Tibial artery (tissue), 4 donors: ENCODE data around the gene RASA3.

Experiments
- DNase-seq, 2 donors: peaks; one replicate each; pipeline ENCODE4 v3.0.0-alpha.2; 2019
- H3K27ac ChIP-seq, 2 donors: fragments of 200-600 bp; sonication (generic) in 1 of 2; 1 replicate in 1 of 2; 2 replicates in 1 of 2; pipeline ENCODE4 v1.5.1; 2018 to 2019; ENCODE audit warnings: mild to moderate bottlenecking in 1 of 2
- H3K27me3 ChIP-seq, 2 donors: fragments of 200-600 bp; sonication (generic) in 1 of 2; one replicate each; pipeline versions ENCODE4 v1.5.1 to v1.6.0; 2016 to 2019
- H3K36me3 ChIP-seq, 3 donors: fragments of 200-600 bp; sonication (generic) in 2 of 3; one replicate each; pipeline ENCODE4 v1.5.1; 2016 to 2019; ENCODE audit warnings: mild to moderate bottlenecking in 2 of 3
- H3K4me1 ChIP-seq, 4 donors: fragments of 200-600 bp; sonication (generic) in 2 of 4; 1 replicate in 3 of 4; 2 replicates in 1 of 4; pipeline ENCODE4 v1.5.1; 2016 to 2019
- H3K4me3 ChIP-seq, 2 donors: fragments of 200-600 bp; sonication (generic) in 1 of 2; 1 replicate in 1 of 2; 2 replicates in 1 of 2; pipeline ENCODE4 v1.5.1; 2018 to 2019; ENCODE audit warnings: mild to moderate bottlenecking in 2 of 2
- H3K9me3 ChIP-seq, 3 donors: fragments of 200-600 bp; sonication (generic) in 1 of 3; one replicate each; pipeline ENCODE4 v1.5.1; 2016 to 2019
- intact Hi-C: fragments of 100-400 bp; cut with DNase I; formaldehyde crosslinking; loops from one replicate; pipeline ENCODE4 v1.15.0; 2023; ENCODE audit warnings: low total_unique reads
- TF ChIP-seq, protein P1 (sequence below), 2 experiments: fragments of 200-600 bp in 1 of 2; fragments of 450-650 bp in 1 of 2; IDR thresholded peaks; one replicate each; pipeline ENCODE4 v1.5.1; 2017 to 2019; ENCODE audit warnings: antibody characterized with exemption in 2 of 2, mild to moderate bottlenecking in 1 of 2, moderate library complexity in 1 of 2

Gene RASA3

DNA sequence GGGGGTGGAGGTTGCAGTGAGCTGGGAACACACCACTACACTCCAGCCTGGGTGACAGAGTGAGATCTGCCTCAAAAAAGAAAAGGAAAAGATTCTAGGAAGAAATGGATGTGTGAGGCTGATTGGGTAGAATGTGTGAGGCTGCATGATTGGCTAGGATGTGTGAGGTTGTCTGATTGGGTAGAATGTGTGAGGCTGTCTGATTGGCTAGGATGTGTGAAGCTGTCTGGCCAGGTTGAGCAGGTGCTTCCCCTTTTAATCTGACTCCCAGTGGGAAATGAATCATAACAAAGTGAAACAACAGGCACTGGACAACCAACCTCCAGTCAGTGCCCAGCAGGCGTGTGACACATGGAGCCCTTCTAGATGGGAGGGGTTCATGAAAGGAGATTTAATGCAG, 173.2 kb downstream of the RASA3 start:
- Histone ChIP-seq H3K4me3 (no peak overlapping the region), H3K27me3 (no peaks in the 10 kb centered on the region), H3K9me3 (no peaks in the 10 kb centered on the region), H3K36me3 (peaks cover 0 to 12% (median 8%) of the 10 kb centered on the region in 3 donors), H3K27ac (no peak overlapping the region), H3K4me1 (no peaks in the 10 kb centered on the region)
- intact Hi-C loops, result no loop called here
- TF ChIP-seq, protein P1, sequence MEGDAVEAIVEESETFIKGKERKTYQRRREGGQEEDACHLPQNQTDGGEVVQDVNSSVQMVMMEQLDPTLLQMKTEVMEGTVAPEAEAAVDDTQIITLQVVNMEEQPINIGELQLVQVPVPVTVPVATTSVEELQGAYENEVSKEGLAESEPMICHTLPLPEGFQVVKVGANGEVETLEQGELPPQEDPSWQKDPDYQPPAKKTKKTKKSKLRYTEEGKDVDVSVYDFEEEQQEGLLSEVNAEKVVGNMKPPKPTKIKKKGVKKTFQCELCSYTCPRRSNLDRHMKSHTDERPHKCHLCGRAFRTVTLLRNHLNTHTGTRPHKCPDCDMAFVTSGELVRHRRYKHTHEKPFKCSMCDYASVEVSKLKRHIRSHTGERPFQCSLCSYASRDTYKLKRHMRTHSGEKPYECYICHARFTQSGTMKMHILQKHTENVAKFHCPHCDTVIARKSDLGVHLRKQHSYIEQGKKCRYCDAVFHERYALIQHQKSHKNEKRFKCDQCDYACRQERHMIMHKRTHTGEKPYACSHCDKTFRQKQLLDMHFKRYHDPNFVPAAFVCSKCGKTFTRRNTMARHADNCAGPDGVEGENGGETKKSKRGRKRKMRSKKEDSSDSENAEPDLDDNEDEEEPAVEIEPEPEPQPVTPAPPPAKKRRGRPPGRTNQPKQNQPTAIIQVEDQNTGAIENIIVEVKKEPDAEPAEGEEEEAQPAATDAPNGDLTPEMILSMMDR (IDR thresholded peaks at IDR 0.05), result no peak
- DNase-seq, result no peak

DNA sequence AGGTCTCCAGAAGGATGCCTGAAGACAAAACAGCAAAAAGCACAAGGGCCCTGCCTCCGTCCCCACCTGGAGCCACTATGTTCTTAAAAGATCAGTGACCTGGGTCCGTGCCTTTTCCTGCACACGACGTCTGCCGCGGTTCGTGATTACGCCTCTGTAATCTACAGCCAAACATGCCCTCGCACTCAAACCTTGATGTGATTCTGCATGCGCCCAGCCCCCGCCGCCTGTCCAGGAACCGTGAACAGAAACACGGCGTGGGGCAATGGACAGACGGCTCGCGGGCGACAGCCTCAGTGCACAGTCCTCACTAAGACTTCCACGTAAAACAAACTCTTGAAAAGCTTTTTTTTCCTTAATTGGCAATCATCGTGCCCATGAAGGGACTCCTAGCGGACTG, 174.1 kb downstream of the RASA3 start:
- no peak for DNase-seq
- H3K4me1 ChIP-seq, result no peaks in the 10 kb centered on the region

DNA sequence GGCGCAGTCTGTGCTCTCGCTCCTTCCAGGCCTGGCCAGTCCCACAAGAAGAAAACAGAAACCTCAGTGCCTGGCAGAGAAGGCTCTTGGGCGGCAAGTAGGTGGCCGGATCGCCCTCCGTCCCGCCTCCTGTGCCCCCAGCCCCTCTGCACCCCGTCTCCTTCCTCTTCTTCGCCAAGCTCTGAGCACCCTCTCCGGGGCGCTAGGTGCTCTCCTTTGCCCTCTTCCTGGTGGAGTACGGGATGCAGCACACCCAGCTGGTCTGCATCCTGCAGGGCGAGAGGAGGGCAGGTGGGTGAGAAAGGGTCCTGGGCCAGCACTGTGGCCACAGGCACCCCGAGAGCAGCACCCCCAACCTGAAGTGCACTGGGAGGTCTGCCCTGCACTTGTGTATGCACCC, 175.9 kb downstream of the RASA3 start:
- DNase-seq, result no peak
- no peaks in the 10 kb centered on the region for H3K9me3 ChIP-seq
- peaks cover 0 to 19% (median 8%) of the 10 kb centered on the region in 3 donors for H3K36me3 ChIP-seq
- H3K4me3 ChIP-seq, result no peak overlapping the region
- intact Hi-C loops, result no loop called here
- H3K27me3 ChIP-seq, result no peaks in the 10 kb centered on the region
- TF ChIP-seq, protein P1 (IDR thresholded peaks at IDR 0.05), result no peak
- H3K4me1 ChIP-seq, result peaks cover 0 to 2% (median under 1%) of the 10 kb centered on the region in 4 donors
- H3K27ac ChIP-seq, result no peak overlapping the region

More for the DNA sequence above, 174.1 kb downstream of the RASA3 start:
- TF ChIP-seq, protein P1 (IDR thresholded peaks at IDR 0.05), result no peak
- H3K36me3 ChIP-seq, result peaks cover 0 to 19% (median 8%) of the 10 kb centered on the region in 3 donors
- H3K27ac ChIP-seq, result no peak overlapping the region
- H3K27me3 ChIP-seq, result no peaks in the 10 kb centered on the region
- intact Hi-C loops, result no loop called here
- H3K4me3 ChIP-seq, result no peak overlapping the region
- no peaks in the 10 kb centered on the region for H3K9me3 ChIP-seq

DNA sequence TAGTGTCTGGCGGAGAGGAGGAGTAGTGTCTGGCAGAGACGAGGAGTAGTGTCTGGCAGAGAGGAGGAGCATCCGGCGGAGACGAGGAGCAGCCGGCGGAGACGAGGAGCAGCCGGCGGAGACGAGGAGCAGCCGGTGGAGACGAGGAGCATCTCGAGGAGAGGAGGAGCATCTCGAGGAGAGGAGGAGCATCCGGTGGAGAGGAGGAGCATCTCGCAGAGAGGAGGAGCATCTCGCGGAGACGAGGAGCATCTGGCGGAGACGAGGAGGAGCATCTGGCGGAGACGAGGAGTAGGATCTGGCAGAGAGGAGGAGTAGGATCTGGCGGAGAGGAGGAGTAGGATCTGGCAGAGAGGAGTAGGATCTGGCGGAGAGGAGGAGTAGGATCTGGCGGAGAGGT, 176.7 kb downstream of the RASA3 start:
- Histone ChIP-seq H3K9me3 (no peaks in the 10 kb centered on the region), H3K4me1 (peaks cover 0 to 11% (median 6%) of the 10 kb centered on the region in 4 donors), H3K27ac (no peak overlapping the region), H3K4me3 (no peak overlapping the region), H3K36me3 (peaks cover 0 to 19% (median 8%) of the 10 kb centered on the region in 3 donors), H3K27me3 (no peaks in the 10 kb centered on the region)
- no peak for DNase-seq
- intact Hi-C loops, result no loop called here
- TF ChIP-seq, protein P1 (IDR thresholded peaks at IDR 0.05), result no peak

DNA sequence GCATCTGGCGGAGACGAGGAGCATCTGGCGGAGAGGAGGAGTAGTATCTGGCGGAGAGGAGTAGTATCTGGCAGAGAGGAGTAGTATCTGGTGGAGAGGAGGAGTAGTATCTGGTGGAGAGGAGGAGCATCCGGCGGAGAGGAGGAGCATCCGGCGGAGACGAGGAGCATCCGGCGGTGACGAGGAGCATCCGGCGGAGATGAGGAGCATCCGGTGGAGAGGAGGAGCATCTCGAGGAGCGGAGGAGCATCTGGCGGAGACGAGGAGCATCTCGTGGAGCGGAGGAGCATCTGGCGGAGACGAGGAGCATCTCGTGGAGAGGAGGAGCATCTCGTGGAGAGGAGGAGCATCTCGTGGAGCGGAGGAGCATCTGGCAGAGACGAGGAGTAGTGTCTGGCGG, 177.2 kb downstream of the RASA3 start:
- Histone ChIP-seq H3K27me3 (no peaks in the 10 kb centered on the region), H3K4me1 (peaks cover 0 to 15% (median 9%) of the 10 kb centered on the region in 4 donors), H3K4me3 (no peak overlapping the region), H3K9me3 (no peaks in the 10 kb centered on the region), H3K27ac (no peak overlapping the region), H3K36me3 (peaks cover 0 to 19% (median 8%) of the 10 kb centered on the region in 3 donors)
- TF ChIP-seq, protein P1 (IDR thresholded peaks at IDR 0.05), result no peak
- intact Hi-C loops, result no loop called here
- no peak for DNase-seq
